HG02943 (cell line): ENCODE results near the gene GPR156.
"Not testable (repeated sequence)": the region's sequence is repeated elsewhere in the genome, so short reads cannot be mapped to it uniquely, and the experiment has no call there.

Source experiments
- ATAC-seq: cut with Tn5 transposase; IDR thresholded peaks from one replicate; pipeline ENCODE4 v1.9.1; 2021; ENCODE audit warnings: mild to moderate bottlenecking, low read depth, moderate library complexity; ENCODE audit not compliant: unreplicated experiment

The GPR156 gene

GRCh38 chr3:120284747-120285507, at the start of gene GPR156:
Gene GPR156, minus strand, starts transcription at chr3:120285222. Its CDS starts 41,124 bp downstream, at chr3:120244098.
- no peak for ATAC-seq

GRCh38 chr3:120332646-120333045, 47.6 kb upstream of the GPR156 start:
- ATAC-seq, result no peak

- no peak for ATAC-seq
Measured at GRCh38 chr3:120331076-120331475, 46.1 kb upstream of the GPR156 start.

- ATAC-seq, result no peak
Measured at GRCh38 chr3:120326784-120327183, 41.8 kb upstream of the GPR156 start.

GRCh38 chr3:120324190-120324589, 39.2 kb upstream of the GPR156 start:
- ATAC-seq, result no peak

GRCh38 chr3:120323761-120324160, 38.7 kb upstream of the GPR156 start:
- not testable (repeated sequence) for ATAC-seq

- no peak for ATAC-seq
Measured at GRCh38 chr3:120311863-120312794, 27.1 kb upstream of the GPR156 start.

- ATAC-seq, result no peak
Measured at GRCh38 chr3:120306519-120307455, 21.8 kb upstream of the GPR156 start.

- ATAC-seq, result no peak
Measured at GRCh38 chr3:120304616-120305015, 19.6 kb upstream of the GPR156 start.

GRCh38 chr3:120302361-120302760, 17.3 kb upstream of the GPR156 start:
- ATAC-seq, result no peak

GRCh38 chr3:120300971-120301370, 15.9 kb upstream of the GPR156 start:
- ATAC-seq, result no peak

- ATAC-seq, result no peak
Measured at GRCh38 chr3:120299403-120299802, 14.4 kb upstream of the GPR156 start.

- no peak for ATAC-seq
Measured at GRCh38 chr3:120298996-120299395, 14.0 kb upstream of the GPR156 start.

- ATAC-seq, result not testable (repeated sequence)
Measured at GRCh38 chr3:120291552-120291951, 6.5 kb upstream of the GPR156 start.

- no peak for ATAC-seq
Measured at GRCh38 chr3:120289636-120290035, 4.6 kb upstream of the GPR156 start.

GRCh38 chr3:120286465-120286864, 1.4 kb upstream of the GPR156 start:
- ATAC-seq, result no peak

- ATAC-seq, result no peak
Measured at GRCh38 chr3:120285508-120285841, 453 bp upstream of the GPR156 start.

- ATAC-seq, result no peak
Measured at GRCh38 chr3:120281261-120281660, 3.8 kb downstream of the GPR156 start.

- ATAC-seq, result no peak
Measured at GRCh38 chr3:120280566-120280965, 4.5 kb downstream of the GPR156 start.

- ATAC-seq, result no peak
Measured at GRCh38 chr3:120280026-120280425, 5.0 kb downstream of the GPR156 start.
